Brain microvascular endothelial cell (primary cell): ENCODE data around the gene STK32B.
A peak's percentile ranks its signal among the peaks of the same experiment; 100 is the strongest.

ENCODE experiments used
- DNase-seq: peaks from one replicate; pipeline ENCODE4 v3.0.0-alpha.2; 2020
- H3K27ac ChIP-seq: fragments of 250-450 bp; sonication (Bioruptor Pico); 2 replicates; pipeline ENCODE4 v1.5.1; 2020; ENCODE audit warnings: mild to moderate bottlenecking, moderate library complexity
- H3K27me3 ChIP-seq: fragments of 250-450 bp; sonication (Bioruptor Pico); replicated peaks from 2 replicates; pipeline ENCODE4 v1.5.1; 2020; ENCODE audit warnings: mild to moderate bottlenecking
- H3K36me3 ChIP-seq: fragments of 250-450 bp; sonication (Bioruptor Pico); replicated peaks from 2 replicates; pipeline ENCODE4 v1.5.1; 2020; ENCODE audit warnings: mild to moderate bottlenecking
- H3K4me3 ChIP-seq: 2 replicates; pipeline ENCODE4 v1.5.1; 2011; ENCODE audit warnings: low read depth, mild to moderate bottlenecking, control low read depth, low read length, moderate library complexity
- in situ Hi-C: cut with HindIII; loops from 2 replicates; pipeline ENCODE4 v1.10.0; 2017; ENCODE audit warnings: low sequenced_read_pairs, low pct_ligation_motif_present
- TF ChIP-seq, protein P1 (sequence below): IDR thresholded peaks from 2 replicates; pipeline ENCODE4 v1.5.1; 2011; ENCODE audit warnings: low read depth, mild to moderate bottlenecking, moderate library complexity, low read length, control low read depth, inconsistent platforms; ENCODE audit errors: missing control alignments

The STK32B gene

DNA sequence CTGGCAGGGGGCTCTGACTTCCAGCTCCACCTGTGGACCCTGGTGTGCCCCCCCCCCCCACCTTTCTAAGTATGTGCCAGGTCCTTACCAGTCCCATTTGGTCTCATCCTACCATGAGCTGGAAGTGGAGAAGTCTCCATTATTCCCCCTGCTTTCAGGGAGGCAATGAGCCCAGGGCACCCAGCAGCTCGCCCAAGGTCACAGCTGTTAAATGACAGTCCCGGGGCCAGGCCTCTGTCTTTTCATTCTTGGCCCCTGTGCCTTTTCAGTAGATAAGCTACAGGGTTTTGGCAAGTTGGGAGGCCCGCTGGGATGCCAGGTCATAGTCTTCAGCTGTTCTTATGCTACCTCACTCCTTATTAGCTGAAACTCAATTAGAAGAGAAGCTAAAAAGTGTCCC, 408.0 kb downstream of the STK32B start:
- Histone ChIP-seq H3K27ac (no peak overlapping the region), H3K27me3 (no peaks in the 10 kb centered on the region), H3K36me3 (no peaks in the 10 kb centered on the region), H3K4me3 (no peak overlapping the region)
- TF ChIP-seq, protein P1, sequence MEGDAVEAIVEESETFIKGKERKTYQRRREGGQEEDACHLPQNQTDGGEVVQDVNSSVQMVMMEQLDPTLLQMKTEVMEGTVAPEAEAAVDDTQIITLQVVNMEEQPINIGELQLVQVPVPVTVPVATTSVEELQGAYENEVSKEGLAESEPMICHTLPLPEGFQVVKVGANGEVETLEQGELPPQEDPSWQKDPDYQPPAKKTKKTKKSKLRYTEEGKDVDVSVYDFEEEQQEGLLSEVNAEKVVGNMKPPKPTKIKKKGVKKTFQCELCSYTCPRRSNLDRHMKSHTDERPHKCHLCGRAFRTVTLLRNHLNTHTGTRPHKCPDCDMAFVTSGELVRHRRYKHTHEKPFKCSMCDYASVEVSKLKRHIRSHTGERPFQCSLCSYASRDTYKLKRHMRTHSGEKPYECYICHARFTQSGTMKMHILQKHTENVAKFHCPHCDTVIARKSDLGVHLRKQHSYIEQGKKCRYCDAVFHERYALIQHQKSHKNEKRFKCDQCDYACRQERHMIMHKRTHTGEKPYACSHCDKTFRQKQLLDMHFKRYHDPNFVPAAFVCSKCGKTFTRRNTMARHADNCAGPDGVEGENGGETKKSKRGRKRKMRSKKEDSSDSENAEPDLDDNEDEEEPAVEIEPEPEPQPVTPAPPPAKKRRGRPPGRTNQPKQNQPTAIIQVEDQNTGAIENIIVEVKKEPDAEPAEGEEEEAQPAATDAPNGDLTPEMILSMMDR = no peak
- in situ Hi-C loops = no loop called here
- no peak for DNase-seq

DNA sequence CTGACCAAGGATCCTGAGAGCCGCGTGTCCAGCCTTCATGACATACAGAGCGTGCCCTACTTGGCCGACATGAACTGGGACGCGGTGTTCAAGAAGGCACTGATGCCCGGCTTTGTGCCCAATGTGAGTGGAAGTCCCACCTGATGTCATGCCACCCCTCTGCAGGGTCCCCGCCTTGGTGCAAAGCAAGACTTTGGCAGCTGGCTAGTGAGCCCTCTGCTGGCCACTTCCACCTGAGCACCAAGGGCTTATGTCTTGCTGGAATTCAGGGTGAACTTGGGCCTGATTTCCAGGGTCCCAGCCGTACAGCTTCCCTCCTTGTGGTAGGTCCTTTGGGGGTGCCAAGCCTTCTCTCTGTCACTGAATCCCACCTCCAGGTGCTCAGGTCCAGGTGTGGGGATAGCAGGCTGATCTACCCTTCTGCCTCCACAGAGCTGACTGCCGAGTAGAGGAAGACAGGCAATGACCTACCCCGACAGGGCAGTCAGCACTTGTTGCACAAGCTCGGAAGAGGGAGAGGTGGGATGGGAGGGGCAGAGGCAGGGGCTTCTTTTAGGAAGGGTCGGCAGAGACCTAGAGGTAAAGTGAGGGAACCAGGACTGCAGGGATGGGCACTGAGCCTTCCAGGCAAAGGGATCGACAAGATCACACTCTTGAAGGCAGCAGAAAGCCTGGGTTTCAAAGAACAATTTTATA, 409.0 kb downstream of the STK32B start:
- H3K27me3 ChIP-seq = no peaks in the 10 kb centered on the region
- H3K27ac ChIP-seq = no peak overlapping the region
- in situ Hi-C loops = no loop called here
- TF ChIP-seq, protein P1 = peak; percentile 90
- no peak overlapping the region for H3K4me3 ChIP-seq
- peak; percentile 6 for DNase-seq
- no peaks in the 10 kb centered on the region for H3K36me3 ChIP-seq

- in situ Hi-C loops = no loop called here
- H3K27me3 ChIP-seq = no peaks in the 10 kb centered on the region
- TF ChIP-seq, protein P1 = no peak
- no peak for DNase-seq
- H3K27ac ChIP-seq = no peak overlapping the region
- no peaks in the 10 kb centered on the region for H3K36me3 ChIP-seq
- no peak overlapping the region for H3K4me3 ChIP-seq
Measured at GRCh38 chr4:5461477-5461876, 410.2 kb downstream of the STK32B start.

- Histone ChIP-seq H3K27me3 (no peaks in the 10 kb centered on the region), H3K36me3 (no peaks in the 10 kb centered on the region), H3K27ac (no peak overlapping the region), H3K4me3 (no peak overlapping the region)
- TF ChIP-seq, protein P1 = no peak
- no peak for DNase-seq
- in situ Hi-C loops = no loop called here
Measured at GRCh38 chr4:5462254-5462835, 411.1 kb downstream of the STK32B start.

DNA sequence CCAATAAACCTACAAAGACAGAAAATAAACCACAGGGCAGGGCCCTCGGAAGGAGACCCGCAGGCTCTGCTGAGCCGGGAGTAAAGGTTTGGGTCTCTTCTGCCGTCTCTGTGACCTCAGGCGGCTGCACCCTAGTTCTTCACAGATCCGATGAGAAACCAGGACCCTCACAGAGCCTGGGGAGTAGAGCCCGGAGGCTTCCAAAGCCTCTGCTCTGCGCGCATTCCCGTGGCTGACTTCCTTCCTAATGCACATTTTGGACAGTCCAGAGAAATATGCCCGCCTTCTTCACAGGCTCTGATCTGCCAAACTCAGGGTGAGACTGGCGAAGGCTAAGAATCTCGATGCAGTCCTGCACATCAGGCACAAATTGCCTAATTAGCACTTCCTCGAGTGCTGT, 411.6 kb downstream of the STK32B start:
- Histone ChIP-seq H3K27ac (no peak overlapping the region), H3K27me3 (no peaks in the 10 kb centered on the region), H3K4me3 (no peak overlapping the region), H3K36me3 (no peaks in the 10 kb centered on the region)
- in situ Hi-C loops = no loop called here
- no peak for DNase-seq
- TF ChIP-seq, protein P1 = no peak
